B cell (primary cell): Measurements from ENCODE around the gene FILIP1. TPM values are rescaled to one million over a fixed set of nuclear protein-coding genes. Genes with fewer than 3 reads are reported as not detected.

Experiments
- ATAC-seq: fragments of 200-7000 bp; cut with Tn5 transposase; one replicate; pipeline ENCODE4 v1.10.0; 2021; ENCODE audit warnings: low read depth, mild to moderate bottlenecking, moderate number of reproducible peaks, moderate library complexity
- CTCF ChIA-PET: fragments of 350-600 bp; sonication (Branson Sonifier 250); formaldehyde crosslinking; loops from one replicate; lab custom pipeline; 2021; ENCODE audit warnings: antibody characterized with exemption, inconsistent platforms; lab: Charles Lee
- POLR2A ChIA-PET: fragments of 350-600 bp; sonication (Branson Sonifier 250); formaldehyde crosslinking; loops from one replicate; lab custom pipeline; 2021; ENCODE audit warnings: antibody characterized with exemption; lab: Charles Lee
- DNase-seq: peaks from one replicate; pipeline ENCODE4 v3.0.0; 2013
- H2AFZ ChIP-seq: 2 replicates; pipeline ENCODE4 v1.6.1; 2012; ENCODE audit warnings: mild to moderate bottlenecking, low read depth, low read length; ENCODE audit not compliant: insufficient read depth, poor library complexity, severe bottlenecking
- H3K27ac ChIP-seq, 2 donors: 1 replicate in 1 of 2; 2 replicates in 1 of 2; pipeline ENCODE4 v1.5.1; 2012 to 2013; ENCODE audit warnings: low read length in 2 of 2, mild to moderate bottlenecking in 2 of 2, moderate library complexity in 1 of 2
- H3K27me3 ChIP-seq, 4 experiments: fragments of 200-600 bp in 1 of 4; sonication (generic) in 1 of 4; replicated peaks in 1 of 4; 1 replicate in 2 of 4; 2 replicates in 2 of 4; pipeline versions ENCODE4 v1.6.1 to v1.7.0; 2013 to 2016; ENCODE audit warnings: low read length in 3 of 4, mild to moderate bottlenecking in 2 of 4, mixed read lengths in 1 of 4, moderate library complexity in 1 of 4; ENCODE audit not compliant: insufficient read depth in 4 of 4, control insufficient read depth in 3 of 4; ENCODE audit errors: control extremely low read depth in 1 of 4
- H3K36me3 ChIP-seq, 2 experiments: replicated peaks in 1 of 2; 1 replicate in 1 of 2; 2 replicates in 1 of 2; pipeline versions ENCODE4 v1.6.1 to v1.7.1; 2013; ENCODE audit warnings: low read length in 1 of 2; ENCODE audit not compliant: insufficient read depth in 2 of 2, control insufficient read depth in 1 of 2; ENCODE audit errors: control extremely low read depth in 1 of 2, extremely low read depth in 1 of 2
- H3K4me1 ChIP-seq, 2 donors: fragments of 200-600 bp in 1 of 2; sonication (generic) in 1 of 2; 1 replicate in 1 of 2; 2 replicates in 1 of 2; pipeline versions ENCODE4 v1.5.1 to v1.6.1; 2013 to 2017; ENCODE audit warnings: low read length in 2 of 2; ENCODE audit not compliant: control insufficient read depth in 2 of 2, insufficient read depth in 2 of 2
- H3K4me2 ChIP-seq: replicated peaks from 2 replicates; pipeline ENCODE3; 2012; ENCODE audit warnings: mild to moderate bottlenecking, low read depth, low read length; ENCODE audit not compliant: poor library complexity, severe bottlenecking
- H3K4me3 ChIP-seq, 5 experiments: fragments of 200-600 bp in 1 of 5; sonication (generic) in 1 of 5; 1 replicate in 3 of 5; 2 replicates in 2 of 5; pipeline versions ENCODE4 v1.5.1 to v1.7.0; 2011 to 2016; ENCODE audit warnings: low read length in 4 of 5, mild to moderate bottlenecking in 4 of 5, low read depth in 2 of 5, control low read depth in 1 of 5, moderate library complexity in 1 of 5; ENCODE audit not compliant: insufficient read depth in 1 of 5; ENCODE audit errors: control extremely low read depth in 1 of 5, extremely low read depth in 1 of 5
- H3K79me2 ChIP-seq: fragments of 200-600 bp; sonication (generic); one replicate; pipeline ENCODE4 v1.6.0; 2016; ENCODE audit warnings: low read length; ENCODE audit not compliant: control insufficient read depth, insufficient read depth
- H3K9ac ChIP-seq: fragments of 200-600 bp; sonication (generic); 2 replicates; pipeline ENCODE4 v1.6.1; 2017; ENCODE audit warnings: mild to moderate bottlenecking, low read length, moderate library complexity
- H3K9me3 ChIP-seq, 3 donors: one replicate each; pipeline versions ENCODE4 v1.6.1 to v1.7.1; 2013; ENCODE audit warnings: low read length in 2 of 3; ENCODE audit not compliant: control insufficient read depth in 2 of 3, insufficient read depth in 1 of 3; ENCODE audit errors: control extremely low read depth in 1 of 3
- H4K20me1 ChIP-seq: 2 replicates; pipeline ENCODE4 v1.6.0; 2012; ENCODE audit warnings: mild to moderate bottlenecking, low read length; ENCODE audit not compliant: insufficient read depth, control insufficient read depth, poor library complexity, severe bottlenecking
- H3K27ac Mint-ChIP-seq: one replicate; pipeline ENCODE4 v1.8.0; 2021; ENCODE audit warnings: mixed read lengths
- H3K27me3 Mint-ChIP-seq: one replicate; pipeline ENCODE4 v1.8.0; 2021; ENCODE audit warnings: mixed read lengths
- H3K4me1 Mint-ChIP-seq: one replicate; pipeline ENCODE4 v1.8.0; 2021; ENCODE audit warnings: mixed read lengths
- H3K4me3 Mint-ChIP-seq: one replicate; pipeline ENCODE4 v1.8.0; 2021; ENCODE audit warnings: mixed read lengths
- H3K9me3 Mint-ChIP-seq: one replicate; pipeline ENCODE4 v1.8.0; 2022; ENCODE audit warnings: mixed read lengths; ENCODE audit not compliant: insufficient read depth
- CTCF ChIP-seq: fragments of 200-600 bp; IDR thresholded peaks from one replicate; pipeline ENCODE4 v1.8.0; 2022; ENCODE audit warnings: antibody characterized with exemption, mild to moderate bottlenecking
- EZH2 ChIP-seq: IDR thresholded peaks from 2 replicates; pipeline ENCODE4 v1.6.1; 2012; ENCODE audit warnings: borderline replicate concordance, low read depth, mild to moderate bottlenecking, moderate library complexity, low read length; ENCODE audit not compliant: insufficient read depth, poor library complexity, severe bottlenecking
- WGBS: methylation state at CpG from one replicate; pipeline ENCODE4 v1.1.5; 2013; ENCODE audit warnings: missing lambda C conversion rate; ENCODE audit not compliant: insufficient coverage; 5-methylcytosine and 5-hydroxymethylcytosine counted together
- intact Hi-C: fragments of 100-400 bp; cut with micrococcal nuclease; formaldehyde crosslinking; loops from one replicate; pipeline ENCODE4 v1.10.0; 2022
- polyA plus RNA-seq: library from polyadenylated mRNA; depleted of rRNA; stranded (reverse); fragments of >200 nt; gene quantifications from 2 replicates; pipeline ENCODE4 v1.2.3, GENCODE V29; 2012
- total RNA-seq, 2 donors: library from RNA; stranded (reverse); fragments of 120-200 nt in 1 of 2; gene quantifications; 1 replicate in 1 of 2; 2 replicates in 1 of 2; pipeline versions ENCODE4 v1.2.3 to v1.2.4, GENCODE V29; 2013 to 2022

FILIP1 gene
- total and polyA plus RNA-seq, 2 donors (not counting 1 experiment from before 2014, with no cell fraction given): not detected

- Histone ChIP-seq H3K27ac (no peak overlapping the region), H3K27me3 (no peaks in the 10 kb centered on the region), H4K20me1 (no peaks in the 10 kb centered on the region), H3K4me2 (no peak overlapping the region), H3K79me2 (peaks cover 27% of the 10 kb centered on the region), H3K4me1 (no peaks in the 10 kb centered on the region), H3K9ac (no peak overlapping the region), H3K4me3 (no peak overlapping the region), H3K36me3 (no peaks in the 10 kb centered on the region), H3K9me3 (no peaks in the 10 kb centered on the region), H2AFZ (no peak overlapping the region)
- TF ChIP-seq EZH2 (no peak), CTCF (no peak)
- Mint-ChIP-seq H3K9me3 (no peaks in the 10 kb centered on the region), H3K4me1 (peaks cover 3% of the 10 kb centered on the region), H3K4me3 (no peak overlapping the region), H3K27ac (no peak overlapping the region), H3K27me3 (no peaks in the 10 kb centered on the region)
- ChIA-PET POLR2A (no interaction called here), CTCF (interaction anchor here (0.9 kb wide), 1 partner anchor 24 kb away, joined by 3 read pairs; no protein-coding TSS in a partner anchor)
- no peak for ATAC-seq
- WGBS: no CpG with 5 or more reads among the region's 1 CpG
- intact Hi-C loops: no loop called here
- DNase-seq: no peak
These were observed 201.9 kb downstream of the FILIP1 start for GRCh38 chr6:75291744-75292143.

GRCh38 chr6:75291331-75291730 is 202.3 kb downstream of the FILIP1 start:
- no peaks in the 10 kb centered on the region for H3K9me3 Mint-ChIP-seq
- WGBS: no CpG with 5 or more reads among the region's 2 CpGs
- Histone ChIP-seq H3K4me3 (no peak overlapping the region), H3K9me3 (no peaks in the 10 kb centered on the region), H4K20me1 (no peaks in the 10 kb centered on the region), H3K79me2 (peaks cover 30% of the 10 kb centered on the region), H3K4me1 (no peaks in the 10 kb centered on the region), H3K27ac (no peak overlapping the region), H2AFZ (no peak overlapping the region), H3K9ac (no peak overlapping the region), H3K27me3 (no peaks in the 10 kb centered on the region), H3K36me3 (no peaks in the 10 kb centered on the region), H3K4me2 (no peak overlapping the region)
- no peak overlapping the region for H3K4me3 Mint-ChIP-seq
- no peak overlapping the region for H3K27ac Mint-ChIP-seq
- ATAC-seq (no peak), DNase-seq (no peak)
- TF ChIP-seq CTCF: no peak
- TF ChIP-seq EZH2: no peak
- H3K4me1 Mint-ChIP-seq: peaks cover 7% of the 10 kb centered on the region
- CTCF ChIA-PET: interaction anchor here (0.5 kb wide), 1 partner anchor 78 kb away, joined by 3 read pairs; no protein-coding TSS in a partner anchor
- H3K27me3 Mint-ChIP-seq: no peaks in the 10 kb centered on the region
- POLR2A ChIA-PET: no interaction called here
- intact Hi-C loops: no loop called here
